Head of caudate nucleus (tissue), 42 donors: ENCODE measurements around the gene MLNR.

Source experiments
- DNase-seq, 42 donors: peaks; one replicate each; pipeline versions ENCODE4 v3.0.0 to v3.0.0-alpha.2; 2020 to 2021; ENCODE audit warnings: mixed read lengths in 7 of 42
- intact Hi-C: fragments of 100-400 bp; cut with DNase I; formaldehyde crosslinking; loops from one replicate; pipeline ENCODE4 v1.15.0; 2022

Gene MLNR, protein sequence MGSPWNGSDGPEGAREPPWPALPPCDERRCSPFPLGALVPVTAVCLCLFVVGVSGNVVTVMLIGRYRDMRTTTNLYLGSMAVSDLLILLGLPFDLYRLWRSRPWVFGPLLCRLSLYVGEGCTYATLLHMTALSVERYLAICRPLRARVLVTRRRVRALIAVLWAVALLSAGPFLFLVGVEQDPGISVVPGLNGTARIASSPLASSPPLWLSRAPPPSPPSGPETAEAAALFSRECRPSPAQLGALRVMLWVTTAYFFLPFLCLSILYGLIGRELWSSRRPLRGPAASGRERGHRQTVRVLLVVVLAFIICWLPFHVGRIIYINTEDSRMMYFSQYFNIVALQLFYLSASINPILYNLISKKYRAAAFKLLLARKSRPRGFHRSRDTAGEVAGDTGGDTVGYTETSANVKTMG

DNA sequence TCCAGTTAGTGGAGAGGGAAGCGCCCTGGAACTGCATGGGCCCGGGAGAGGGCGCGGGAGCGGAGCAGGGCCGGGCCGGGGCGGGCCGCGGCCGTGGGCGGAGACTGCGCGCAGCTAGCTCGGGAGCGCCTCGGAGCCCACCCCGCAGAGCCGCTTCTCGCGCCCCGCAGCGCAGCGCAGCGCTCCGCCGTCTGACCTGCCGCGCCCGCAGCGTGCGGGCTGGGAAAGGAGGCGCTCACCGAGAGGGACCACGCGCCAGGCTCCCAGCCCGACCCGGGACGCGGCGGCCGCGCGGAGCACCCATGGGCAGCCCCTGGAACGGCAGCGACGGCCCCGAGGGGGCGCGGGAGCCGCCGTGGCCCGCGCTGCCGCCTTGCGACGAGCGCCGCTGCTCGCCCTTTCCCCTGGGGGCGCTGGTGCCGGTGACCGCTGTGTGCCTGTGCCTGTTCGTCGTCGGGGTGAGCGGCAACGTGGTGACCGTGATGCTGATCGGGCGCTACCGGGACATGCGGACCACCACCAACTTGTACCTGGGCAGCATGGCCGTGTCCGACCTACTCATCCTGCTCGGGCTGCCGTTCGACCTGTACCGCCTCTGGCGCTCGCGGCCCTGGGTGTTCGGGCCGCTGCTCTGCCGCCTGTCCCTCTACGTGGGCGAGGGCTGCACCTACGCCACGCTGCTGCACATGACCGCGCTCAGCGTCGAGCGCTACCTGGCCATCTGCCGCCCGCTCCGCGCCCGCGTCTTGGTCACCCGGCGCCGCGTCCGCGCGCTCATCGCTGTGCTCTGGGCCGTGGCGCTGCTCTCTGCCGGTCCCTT lies at the start of gene MLNR:
TSS of gene MLNR (plus strand) at position 303 of the 820 bp plus-strand sequence. CDS start at position 303, 0 bp downstream.
- peak in 5 of 42 donors; percentile 13 to 39 (median 36) for DNase-seq
- intact Hi-C loops = no loop called here

DNA sequence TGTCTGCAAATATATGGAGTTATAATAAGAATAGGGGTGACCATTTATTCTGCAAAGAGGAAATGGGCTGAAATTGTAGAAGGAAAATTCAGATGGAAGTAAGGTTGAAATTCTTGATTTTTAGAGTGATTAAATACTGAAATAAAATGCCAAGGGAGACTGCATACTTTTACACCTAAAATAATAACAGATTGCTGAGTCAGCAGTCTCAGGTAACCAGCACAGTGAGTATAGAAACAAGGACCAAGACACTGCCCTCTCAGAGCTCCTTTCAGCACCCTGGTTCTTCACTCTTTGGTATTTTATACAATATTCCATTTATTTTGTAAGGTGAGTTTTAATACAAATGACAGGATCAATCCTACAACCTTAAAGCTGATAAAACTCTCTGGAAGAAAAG lies 48.8 kb upstream of the MLNR start:
- intact Hi-C loops = no loop called here
- DNase-seq = no peak

DNA sequence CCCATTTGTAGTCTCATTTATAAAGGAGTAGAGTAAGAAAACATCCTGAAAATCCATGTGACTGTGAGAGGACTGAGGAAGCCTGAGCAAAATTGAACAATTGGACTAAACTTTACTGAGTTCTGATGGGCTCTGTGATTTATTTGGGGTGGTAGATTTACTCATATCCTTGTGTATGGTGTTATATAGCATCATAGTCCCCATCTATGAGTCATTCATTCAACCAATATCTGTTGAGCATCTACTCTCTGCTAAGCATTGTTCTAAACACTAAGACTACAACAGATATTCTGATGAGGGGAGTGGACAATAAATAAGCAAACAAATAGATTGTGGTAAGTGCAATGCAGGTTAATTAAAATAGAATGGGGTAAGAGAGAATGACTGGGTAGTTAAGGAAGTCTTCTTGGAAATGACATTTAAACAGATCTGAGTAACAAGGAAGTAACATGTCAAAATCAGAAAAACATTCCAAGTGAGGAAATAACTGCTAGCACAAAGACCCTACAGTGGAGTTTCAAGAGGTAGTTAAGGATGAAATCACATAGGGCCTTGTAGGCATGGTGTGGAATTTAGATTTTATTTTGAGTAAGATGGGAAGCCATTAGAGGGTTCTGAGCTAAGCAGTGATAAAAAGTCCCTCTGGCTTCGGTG lies 36.3 kb upstream of the MLNR start:
- DNase-seq = no peak
- intact Hi-C loops = no loop called here

DNA sequence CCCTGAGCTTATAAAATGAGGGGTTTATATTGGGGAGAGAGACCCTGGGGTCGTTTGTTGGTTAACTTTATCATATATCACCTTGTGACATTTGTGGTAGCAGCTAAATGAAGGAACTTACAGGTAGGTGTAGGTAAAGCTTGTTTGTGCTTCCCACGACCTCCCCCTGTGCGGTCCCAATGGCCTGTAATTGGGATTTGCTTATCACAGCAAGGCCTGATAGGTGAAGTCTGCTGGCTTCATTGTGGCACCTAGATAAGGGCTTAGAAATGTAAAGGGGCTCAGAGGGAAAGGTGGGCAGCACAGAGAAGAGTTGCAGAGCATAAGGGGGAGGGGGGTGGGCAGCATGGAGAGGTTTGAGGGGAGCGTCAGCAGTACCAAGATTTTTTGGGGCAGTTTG lies 35.5 kb upstream of the MLNR start:
- intact Hi-C loops = no loop called here

DNA sequence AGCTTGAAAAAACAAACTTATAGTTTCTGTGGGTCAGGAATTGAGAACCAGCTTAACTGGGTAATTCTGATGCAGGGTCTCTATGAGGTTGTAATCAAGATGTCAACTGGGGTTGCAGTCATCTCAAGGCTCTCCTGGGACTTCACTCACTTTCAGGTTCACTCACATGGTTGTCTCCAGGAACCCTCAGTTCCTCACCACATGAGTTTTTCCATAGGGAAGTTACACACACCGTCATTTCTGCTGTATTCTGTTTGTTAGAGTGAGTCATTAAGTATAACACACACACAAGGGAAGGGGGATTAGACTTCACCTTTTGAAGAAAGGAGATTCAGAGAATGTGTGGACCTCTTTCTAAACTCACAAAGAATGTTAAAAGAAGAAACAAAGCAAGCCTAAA lies 34.9 kb upstream of the MLNR start:
- intact Hi-C loops = no loop called here
- DNase-seq = no peak

More for the DNA sequence above, 35.5 kb upstream of the MLNR start:
- no peak for DNase-seq

DNA sequence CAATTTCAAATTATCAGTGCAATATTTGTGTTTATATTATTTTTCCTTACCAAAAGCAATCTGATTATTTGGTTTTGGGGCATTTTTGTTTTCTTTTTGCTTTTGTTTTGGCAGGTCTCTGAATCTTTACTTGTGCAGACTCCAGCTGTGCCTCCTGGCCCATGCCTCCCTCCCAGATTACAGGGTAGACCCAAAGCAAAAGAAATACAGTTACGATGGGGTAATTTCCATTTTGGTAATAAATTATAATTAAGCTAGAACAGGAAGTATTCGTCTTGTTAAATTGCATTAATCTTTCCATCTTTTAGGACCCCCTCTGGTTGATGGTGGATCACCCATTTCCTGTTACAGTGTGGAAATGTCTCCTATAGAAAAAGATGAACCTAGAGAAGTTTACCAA lies 29.2 kb upstream of the MLNR start:
- DNase-seq = no peak
- intact Hi-C loops = no loop called here

DNA sequence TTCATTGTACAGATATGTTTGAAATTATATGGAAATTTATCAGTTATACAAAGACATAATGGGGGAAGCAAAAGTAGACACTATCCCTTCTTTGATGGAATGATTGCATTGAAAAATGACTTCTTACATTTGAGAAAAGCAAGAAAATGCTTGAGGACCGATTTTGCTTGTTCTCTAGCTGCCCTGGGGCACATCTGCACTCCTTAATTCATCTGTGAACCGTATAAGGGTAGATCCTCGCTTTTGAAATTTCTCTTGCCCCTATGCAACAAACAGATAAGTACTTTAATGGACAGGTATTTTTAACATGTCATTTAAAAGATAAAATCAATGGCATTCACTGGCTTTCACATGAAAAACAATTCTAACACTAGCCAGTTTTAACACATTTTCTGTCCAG lies 13.5 kb upstream of the MLNR start:
- no peak for DNase-seq
- intact Hi-C loops = no loop called here

DNA sequence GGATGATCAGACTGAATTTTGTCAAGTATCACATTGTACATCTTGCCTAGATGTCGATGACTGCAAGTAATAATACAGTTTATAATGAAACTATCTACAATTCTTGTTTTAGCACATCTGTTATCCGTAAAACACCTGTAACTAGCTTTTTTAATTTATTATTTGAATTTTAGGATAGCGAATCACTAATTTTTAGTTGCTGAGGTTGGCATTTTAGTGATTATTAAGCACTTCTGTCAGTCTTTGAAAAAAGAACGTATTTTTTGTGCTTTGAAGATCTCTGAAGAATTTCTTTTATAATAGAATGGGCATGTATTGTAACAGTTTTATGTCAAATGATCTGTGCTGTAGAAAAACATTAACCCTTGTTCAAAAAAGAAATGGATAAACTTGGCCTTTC lies 11.5 kb upstream of the MLNR start:
- DNase-seq = no peak
- intact Hi-C loops = no loop called here

DNA sequence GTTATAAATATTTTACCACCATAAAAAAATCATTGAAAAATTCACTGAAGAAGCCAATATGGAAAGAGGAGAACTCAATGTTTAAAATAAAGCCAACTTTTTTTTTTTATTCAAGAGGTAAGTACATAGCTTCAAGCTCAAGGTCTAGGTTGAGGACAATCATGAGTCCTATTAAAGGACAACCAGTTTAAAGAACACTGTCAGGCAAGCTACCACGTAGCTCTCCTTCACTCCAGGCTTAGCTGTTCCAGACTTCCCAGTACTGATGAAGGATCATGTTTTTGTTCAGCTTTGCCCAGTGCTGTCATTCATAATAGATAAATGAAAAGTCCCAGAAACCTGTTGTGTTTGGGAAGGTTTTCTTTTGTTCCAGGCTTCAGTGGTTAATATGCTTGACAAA lies 10.0 kb upstream of the MLNR start:
- no peak for DNase-seq
- intact Hi-C loops = no loop called here

DNA sequence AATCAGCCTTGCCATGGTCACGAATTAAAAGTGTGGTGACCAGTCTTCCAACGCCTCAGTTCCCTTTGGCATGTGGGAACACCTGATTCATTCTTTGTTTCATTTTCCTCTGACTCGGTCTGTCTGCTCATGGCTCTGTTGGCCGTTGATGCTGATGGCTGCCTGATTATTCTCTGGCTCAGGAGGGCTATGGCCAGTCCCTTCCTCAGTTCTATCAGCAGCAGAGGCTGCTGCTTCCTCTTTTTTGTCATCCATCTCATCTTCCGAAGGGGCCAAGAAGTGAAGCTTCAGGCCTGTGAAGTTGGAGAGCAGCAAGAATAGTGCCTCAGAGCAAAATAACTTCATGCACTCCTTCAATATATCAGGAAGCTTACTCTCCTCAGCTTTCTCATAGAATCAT lies 9.5 kb upstream of the MLNR start:
- no peak for DNase-seq
- intact Hi-C loops = no loop called here

DNA sequence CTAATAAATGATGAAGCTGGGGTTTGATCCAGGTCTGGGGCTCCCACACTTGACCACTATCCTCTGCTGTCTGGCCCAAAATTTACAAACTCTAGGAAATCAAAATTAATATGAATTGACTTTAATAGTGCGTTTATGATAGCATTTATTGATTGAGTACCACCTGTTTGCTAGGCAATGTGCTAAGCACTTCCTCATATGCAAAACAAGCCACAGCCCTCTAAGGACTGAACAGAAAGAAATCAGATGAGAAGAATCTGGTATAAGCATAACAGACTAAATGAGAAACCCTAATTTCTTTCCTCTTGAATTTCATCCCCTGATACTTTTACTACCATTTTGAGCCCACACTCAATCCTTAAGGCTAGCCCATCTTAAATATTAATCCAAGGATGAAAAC lies 6.6 kb upstream of the MLNR start:
- intact Hi-C loops = no loop called here
- no peak for DNase-seq

DNA sequence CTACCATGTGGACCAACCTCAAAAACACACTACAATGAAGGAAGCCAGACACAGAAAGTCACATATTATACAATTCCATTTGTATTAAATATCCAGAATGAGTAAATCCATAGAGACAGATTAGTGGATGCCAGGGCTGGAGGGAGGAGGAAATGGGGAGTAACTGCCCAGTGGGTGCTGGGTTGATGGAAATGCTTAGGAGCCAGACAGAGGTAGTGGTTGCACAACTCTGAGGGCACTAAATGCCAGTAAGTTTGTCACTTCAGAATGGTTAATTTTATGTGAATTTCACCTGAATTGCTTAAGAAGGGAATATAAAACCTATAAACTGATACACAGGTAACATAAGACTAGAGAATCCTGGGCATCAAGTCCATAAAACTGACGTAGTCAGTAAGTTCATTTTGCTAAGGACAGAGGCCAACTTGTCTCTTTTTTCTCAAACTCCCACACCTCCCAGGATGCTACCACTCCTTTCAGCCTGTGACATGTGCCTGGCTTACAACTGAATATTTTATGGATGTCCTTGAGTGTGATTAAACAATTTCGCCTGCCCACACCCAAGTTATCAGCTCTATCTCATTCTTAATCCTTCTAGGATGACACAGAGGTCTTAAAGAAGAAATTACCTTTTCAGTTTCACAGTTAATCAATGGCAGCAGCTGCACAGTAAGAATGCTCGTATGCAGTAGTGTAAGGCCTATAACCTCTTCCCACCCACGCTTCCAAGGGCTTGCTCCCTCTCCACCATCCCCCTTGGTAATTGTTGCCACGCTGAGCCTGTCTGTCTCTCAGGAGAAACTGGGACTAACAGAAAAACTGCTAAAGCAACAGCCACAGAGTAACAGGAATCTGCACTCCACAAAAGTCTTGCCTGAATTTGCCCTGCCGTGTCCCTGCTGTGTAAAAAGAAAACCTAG lies 5.9 kb upstream of the MLNR start:
- intact Hi-C loops = no loop called here
- peak in 22 of 42 donors; percentile 10 to 63 (median 32) for DNase-seq

DNA sequence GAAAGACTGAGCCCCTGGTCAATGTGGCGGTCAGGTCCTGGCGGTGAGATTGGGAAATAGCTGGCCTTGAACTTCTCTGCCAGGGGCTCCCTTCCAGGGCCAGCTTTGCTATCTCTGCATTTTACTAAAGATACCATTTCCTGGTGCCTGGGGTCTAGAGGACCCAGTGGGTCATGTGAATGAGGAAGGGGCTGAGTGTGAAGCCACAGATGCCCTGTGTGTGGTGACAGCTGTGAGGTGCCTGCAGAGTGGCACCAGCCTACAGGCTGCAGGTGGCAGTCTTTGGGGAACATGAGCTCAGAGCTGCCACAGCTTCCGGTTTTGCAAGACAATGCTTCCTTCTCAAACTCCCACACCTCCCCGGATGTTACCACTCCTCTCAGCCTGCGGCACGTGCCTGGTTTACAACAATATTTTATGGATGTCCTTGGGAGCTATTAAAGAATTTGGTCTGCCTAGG lies 5.2 kb upstream of the MLNR start:
- intact Hi-C loops = no loop called here
- peak in 25 of 42 donors; percentile 13 to 62 (median 38) for DNase-seq

DNA sequence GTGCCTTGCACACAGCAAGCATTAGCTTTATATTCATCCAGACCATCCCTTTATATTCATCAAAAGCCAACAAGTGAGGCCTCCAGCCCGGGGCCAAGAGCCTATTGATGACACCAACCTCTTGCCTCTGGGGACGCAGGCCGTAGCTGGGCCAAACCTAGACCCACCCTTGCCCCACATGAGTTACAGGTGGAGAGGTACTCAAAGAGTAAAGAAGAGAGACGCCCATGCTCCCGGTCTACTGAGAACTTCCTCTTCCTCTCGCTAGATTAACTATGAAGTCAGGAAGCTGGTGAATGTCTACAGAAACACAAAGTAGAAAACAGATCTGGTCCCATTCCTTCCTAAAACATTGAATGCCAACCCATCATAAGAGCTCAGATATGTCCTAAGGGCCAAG lies 3.8 kb upstream of the MLNR start:
- intact Hi-C loops = no loop called here
- no peak for DNase-seq

DNA sequence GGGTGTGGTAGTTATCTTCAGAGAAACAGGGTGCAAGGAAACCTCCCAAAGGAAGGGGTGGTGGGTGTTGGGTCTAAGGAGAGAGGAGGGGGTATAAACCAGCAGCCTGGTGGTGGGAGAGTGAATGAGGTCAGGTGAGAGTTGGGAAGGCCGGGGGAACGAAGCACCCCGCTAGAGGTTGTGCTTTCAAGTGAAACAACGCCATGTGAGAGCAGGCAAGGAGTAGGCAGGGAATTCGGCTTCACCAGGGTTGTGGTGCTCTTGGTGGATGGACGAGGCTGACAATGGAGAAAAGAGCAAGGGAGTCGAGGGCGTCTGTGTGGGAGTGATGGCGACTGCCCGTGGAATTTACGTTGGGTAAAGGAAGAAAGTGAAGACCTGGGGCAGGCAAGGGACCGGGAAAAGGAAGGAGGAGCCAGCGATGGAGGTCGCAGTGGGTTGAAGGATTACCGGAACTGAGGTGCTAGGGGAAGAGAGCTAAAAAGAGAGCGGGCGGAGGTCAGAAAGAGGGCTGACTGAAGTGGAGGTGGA lies 2.1 kb upstream of the MLNR start:
- intact Hi-C loops = no loop called here
- peak in 1 of 42 donors; percentile 27 for DNase-seq

DNA sequence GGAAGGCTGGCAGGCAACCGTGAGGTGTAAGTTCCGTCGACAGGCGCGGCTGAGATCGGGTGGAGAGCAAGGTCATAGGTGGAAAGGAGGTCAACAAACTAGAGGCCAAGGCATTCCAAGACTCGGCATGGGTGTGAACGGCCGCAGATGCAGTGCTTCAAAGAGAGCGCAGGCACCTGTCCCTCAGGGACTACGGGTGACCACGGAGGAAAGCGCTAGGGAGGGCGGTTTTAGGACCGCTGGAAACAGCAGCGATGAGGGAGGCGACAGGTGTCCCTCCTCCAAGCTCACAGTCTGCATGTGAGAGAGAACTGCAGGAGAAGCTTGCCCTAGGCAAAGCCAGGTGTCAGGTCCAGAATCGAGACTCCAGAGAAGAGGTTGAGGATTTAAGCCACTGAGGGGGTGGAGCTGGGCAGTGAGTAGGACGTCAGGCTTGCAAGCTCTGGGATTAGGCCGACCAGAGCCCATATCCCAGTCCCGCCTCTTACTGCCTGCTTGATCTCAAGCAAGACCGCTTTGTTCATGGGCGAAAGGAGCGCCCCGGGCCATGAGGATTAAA lies 1.6 kb upstream of the MLNR start:
- intact Hi-C loops = no loop called here
- DNase-seq = peak in 1 of 42 donors; percentile 28

DNA sequence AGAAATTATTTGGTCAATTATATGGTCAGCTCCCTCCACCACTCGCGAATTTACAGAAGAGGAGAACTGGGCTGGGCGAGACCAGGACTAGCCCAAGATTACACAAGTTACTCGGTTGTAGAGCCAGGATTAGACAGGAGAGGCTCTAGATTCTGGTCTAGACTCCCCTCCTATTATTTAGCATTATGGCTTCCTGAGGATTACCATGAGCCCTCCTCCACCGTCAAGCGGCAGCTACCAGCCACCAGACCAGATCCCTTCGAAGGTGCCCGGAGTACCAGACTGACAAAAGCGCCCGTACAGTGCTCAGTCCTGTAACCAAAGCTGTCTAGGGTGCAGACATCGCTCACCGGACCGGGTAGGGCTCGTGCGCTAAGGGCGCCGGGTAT lies 497 bp upstream of the MLNR start:
- DNase-seq = no peak
- intact Hi-C loops = no loop called here
